Measurements from ENCODE around the gene CNOT3. TPM values are rescaled to one million over a fixed set of nuclear protein-coding genes. Genes with fewer than 3 reads are reported as not detected.

CNOT3 gene
- total and polyA plus RNA-seq, 2 of the 13 experiments (the other 11 are each of a cell fraction or from before 2014, with no cell fraction given), result 4.3 to 5.8 TPM

DNA sequence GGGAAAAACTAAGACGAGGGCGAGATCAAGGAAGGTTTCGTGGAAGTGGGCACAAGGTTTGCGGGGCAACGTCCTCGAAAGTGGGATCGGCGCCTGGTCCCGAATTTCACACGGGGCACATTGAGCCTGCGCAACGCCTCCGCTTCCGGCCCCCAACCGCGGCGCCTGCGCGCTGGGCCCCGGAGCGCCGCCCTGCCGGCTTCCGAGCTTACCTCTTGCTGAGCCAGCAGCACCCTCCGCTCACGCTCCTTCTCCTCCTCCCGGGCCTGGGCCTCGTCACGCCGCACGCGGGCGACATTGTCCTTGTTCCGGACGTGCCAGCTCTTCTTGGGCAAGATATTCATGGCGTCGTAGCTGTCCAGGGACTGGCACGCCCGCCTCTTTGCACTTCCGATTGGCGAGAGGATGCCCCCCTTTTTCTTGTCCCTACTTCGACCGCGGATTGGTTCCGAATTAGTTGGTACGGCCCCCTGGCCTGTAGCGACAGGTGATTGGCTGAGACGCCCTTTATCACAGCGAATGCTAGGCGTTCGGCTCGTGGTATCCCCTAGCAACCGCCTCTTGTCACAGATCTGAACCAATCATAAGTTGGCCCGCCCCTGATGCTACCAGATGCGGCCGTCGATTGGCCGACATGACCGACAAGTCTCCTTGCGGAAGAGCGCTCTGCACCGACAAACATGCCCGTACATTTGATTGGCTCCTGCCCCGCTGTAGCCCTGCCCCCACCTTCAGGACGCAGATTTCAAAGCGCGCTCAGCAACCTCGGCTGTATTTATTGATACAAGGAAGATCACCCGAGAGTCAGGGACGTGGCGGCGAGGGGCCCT lies 22.0 kb downstream of the CNOT3 start, which contains the start of gene LENG1 (continued):
- TF ChIP-seq ZNF549 (CRISPR knock-in tag; IDR thresholded peaks at IDR 0.05), result no peak
- no peak for TF ChIP-seq DNMT3B (CRISPR knock-in tag; conservative IDR thresholded peaks at IDR 0.05)
- peak; percentile 98 for TF ChIP-seq NFYB (CRISPR knock-in tag; IDR thresholded peaks at IDR 0.05)
- peak; percentile 71; the same call in 1 of the 2 replicates for TF ChIP-seq ZNF441 (CRISPR knock-in tag; IDR thresholded peaks at IDR 0.05; ENCODE audit: borderline replicate concordance)
- TF ChIP-seq LCORL (IDR thresholded peaks at IDR 0.05), result no peak
- peak; percentile 51 for TF ChIP-seq LCORL (CRISPR knock-in tag; IDR thresholded peaks at IDR 0.05)
- TF ChIP-seq PLRG1 (conservative IDR thresholded peaks at IDR 0.05), result no peak
- TF ChIP-seq ZFP82 (CRISPR knock-in tag; IDR thresholded peaks at IDR 0.05; ENCODE audit: borderline replicate concordance), result no peak
- no peak for TF ChIP-seq HMG20A (CRISPR knock-in tag; IDR thresholded peaks at IDR 0.05; ENCODE audit: borderline replicate concordance)
- TF ChIP-seq SOX6 (IDR thresholded peaks at IDR 0.05), result no peak
- peak; percentile 53 for TF ChIP-seq SOX6 (CRISPR knock-in tag; IDR thresholded peaks at IDR 0.05)
- peak; percentile 47 to 62; a peak in 2 of 4 replicates for TF ChIP-seq POLR2A (IDR thresholded peaks at IDR 0.05; ENCODE audit: insufficient read depth in 1 of 2, low read depth in 2 of 2, low read length in 2 of 2)
- TF ChIP-seq ZNF335 (CRISPR knock-in tag; IDR thresholded peaks at IDR 0.05), result no peak; the same call in 1 of the 2 replicates
- no peak for TF ChIP-seq MED8 (CRISPR knock-in tag; IDR thresholded peaks at IDR 0.05; ENCODE audit: insufficient replicate concordance)
- peak; percentile 87 for TF ChIP-seq PHF20 (CRISPR knock-in tag; IDR thresholded peaks at IDR 0.05)
- TF ChIP-seq ZNF788 (CRISPR knock-in tag; IDR thresholded peaks at IDR 0.05; ENCODE audit: borderline replicate concordance), result peak; percentile 50
- TF ChIP-seq, protein P1, sequence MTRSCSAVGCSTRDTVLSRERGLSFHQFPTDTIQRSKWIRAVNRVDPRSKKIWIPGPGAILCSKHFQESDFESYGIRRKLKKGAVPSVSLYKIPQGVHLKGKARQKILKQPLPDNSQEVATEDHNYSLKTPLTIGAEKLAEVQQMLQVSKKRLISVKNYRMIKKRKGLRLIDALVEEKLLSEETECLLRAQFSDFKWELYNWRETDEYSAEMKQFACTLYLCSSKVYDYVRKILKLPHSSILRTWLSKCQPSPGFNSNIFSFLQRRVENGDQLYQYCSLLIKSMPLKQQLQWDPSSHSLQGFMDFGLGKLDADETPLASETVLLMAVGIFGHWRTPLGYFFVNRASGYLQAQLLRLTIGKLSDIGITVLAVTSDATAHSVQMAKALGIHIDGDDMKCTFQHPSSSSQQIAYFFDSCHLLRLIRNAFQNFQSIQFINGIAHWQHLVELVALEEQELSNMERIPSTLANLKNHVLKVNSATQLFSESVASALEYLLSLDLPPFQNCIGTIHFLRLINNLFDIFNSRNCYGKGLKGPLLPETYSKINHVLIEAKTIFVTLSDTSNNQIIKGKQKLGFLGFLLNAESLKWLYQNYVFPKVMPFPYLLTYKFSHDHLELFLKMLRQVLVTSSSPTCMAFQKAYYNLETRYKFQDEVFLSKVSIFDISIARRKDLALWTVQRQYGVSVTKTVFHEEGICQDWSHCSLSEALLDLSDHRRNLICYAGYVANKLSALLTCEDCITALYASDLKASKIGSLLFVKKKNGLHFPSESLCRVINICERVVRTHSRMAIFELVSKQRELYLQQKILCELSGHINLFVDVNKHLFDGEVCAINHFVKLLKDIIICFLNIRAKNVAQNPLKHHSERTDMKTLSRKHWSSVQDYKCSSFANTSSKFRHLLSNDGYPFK (CRISPR knock-in tag; IDR thresholded peaks at IDR 0.05; ENCODE audit: borderline replicate concordance), result peak; percentile 87; the same call in 1 of the 2 replicates
- TF ChIP-seq ZMYM2 (CRISPR knock-in tag; IDR thresholded peaks at IDR 0.05), result 0 out of 2 replicates have a peak, but pooled peaks have one; percentile 17
- peak; percentile 89 for TF ChIP-seq RBFOX2 (IDR thresholded peaks at IDR 0.05; ENCODE audit: low read depth, low read length)
- peak; percentile 22 for TF ChIP-seq MAZ (IDR thresholded peaks at IDR 0.05; ENCODE audit: borderline replicate concordance, low read depth, low read length)
- TF ChIP-seq MAZ (CRISPR knock-in tag; IDR thresholded peaks at IDR 0.05; ENCODE audit: low read depth), result peak; percentile 70
- TF ChIP-seq CHCHD3 (CRISPR knock-in tag; IDR thresholded peaks at IDR 0.05), result no peak
- TF ChIP-seq, protein P2, sequence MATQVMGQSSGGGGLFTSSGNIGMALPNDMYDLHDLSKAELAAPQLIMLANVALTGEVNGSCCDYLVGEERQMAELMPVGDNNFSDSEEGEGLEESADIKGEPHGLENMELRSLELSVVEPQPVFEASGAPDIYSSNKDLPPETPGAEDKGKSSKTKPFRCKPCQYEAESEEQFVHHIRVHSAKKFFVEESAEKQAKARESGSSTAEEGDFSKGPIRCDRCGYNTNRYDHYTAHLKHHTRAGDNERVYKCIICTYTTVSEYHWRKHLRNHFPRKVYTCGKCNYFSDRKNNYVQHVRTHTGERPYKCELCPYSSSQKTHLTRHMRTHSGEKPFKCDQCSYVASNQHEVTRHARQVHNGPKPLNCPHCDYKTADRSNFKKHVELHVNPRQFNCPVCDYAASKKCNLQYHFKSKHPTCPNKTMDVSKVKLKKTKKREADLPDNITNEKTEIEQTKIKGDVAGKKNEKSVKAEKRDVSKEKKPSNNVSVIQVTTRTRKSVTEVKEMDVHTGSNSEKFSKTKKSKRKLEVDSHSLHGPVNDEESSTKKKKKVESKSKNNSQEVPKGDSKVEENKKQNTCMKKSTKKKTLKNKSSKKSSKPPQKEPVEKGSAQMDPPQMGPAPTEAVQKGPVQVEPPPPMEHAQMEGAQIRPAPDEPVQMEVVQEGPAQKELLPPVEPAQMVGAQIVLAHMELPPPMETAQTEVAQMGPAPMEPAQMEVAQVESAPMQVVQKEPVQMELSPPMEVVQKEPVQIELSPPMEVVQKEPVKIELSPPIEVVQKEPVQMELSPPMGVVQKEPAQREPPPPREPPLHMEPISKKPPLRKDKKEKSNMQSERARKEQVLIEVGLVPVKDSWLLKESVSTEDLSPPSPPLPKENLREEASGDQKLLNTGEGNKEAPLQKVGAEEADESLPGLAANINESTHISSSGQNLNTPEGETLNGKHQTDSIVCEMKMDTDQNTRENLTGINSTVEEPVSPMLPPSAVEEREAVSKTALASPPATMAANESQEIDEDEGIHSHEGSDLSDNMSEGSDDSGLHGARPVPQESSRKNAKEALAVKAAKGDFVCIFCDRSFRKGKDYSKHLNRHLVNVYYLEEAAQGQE (IDR thresholded peaks at IDR 0.05; ENCODE audit: borderline replicate concordance in 1 of 2, low read depth in 1 of 2, low read length in 2 of 2), result no peak
- peak; percentile 54; the same call in 1 of the 2 replicates for TF ChIP-seq POGZ (CRISPR knock-in tag; IDR thresholded peaks at IDR 0.05)
- 0 out of 2 replicates have a peak, but pooled peaks have one; percentile 64 for TF ChIP-seq ATF7-NPFF (CRISPR knock-in tag; IDR thresholded peaks at IDR 0.05; ENCODE audit: low read depth)
- TF ChIP-seq WIZ (CRISPR knock-in tag; IDR thresholded peaks at IDR 0.05), result no peak

All from HepG2 (cell line).